Neural cell (in vitro differentiated cells): Measurements from ENCODE around the gene CRHBP. TPM values are rescaled to one million over a fixed set of nuclear protein-coding genes. Genes with fewer than 3 reads are reported as not detected.

ENCODE experiments used
- H2AFZ ChIP-seq: fragments of 200-600, 300-800 bp; sonication (generic), shearing (Covaris generic); 2 replicates; pipeline ENCODE4 v1.6.0; 2014; ENCODE audit warnings: low read depth, mild to moderate bottlenecking, antibody characterized with exemption, low read length, moderate library complexity
- H3F3A ChIP-seq: fragments of 200-600 bp; shearing (Covaris generic); 2 replicates; pipeline ENCODE4 v1.6.1; 2016; ENCODE audit warnings: mild to moderate bottlenecking, moderate library complexity, mixed read lengths, antibody characterized with exemption, low read length; ENCODE audit not compliant: insufficient read depth, poor library complexity, severe bottlenecking
- H3K27ac ChIP-seq: fragments of 200-600, 300-800 bp; sonication (generic), shearing (Covaris generic); 2 replicates; pipeline ENCODE4 v1.5.1; 2014; ENCODE audit warnings: mild to moderate bottlenecking, low read length, moderate library complexity
- H3K27me3 ChIP-seq: fragments of 300-800, 200-600 bp; sonication (generic), shearing (Covaris generic); 2 replicates; pipeline ENCODE4 v1.6.0; 2014; ENCODE audit warnings: mild to moderate bottlenecking, low read depth, low read length, moderate library complexity; ENCODE audit not compliant: insufficient read depth
- H3K36me3 ChIP-seq: fragments of 300-800, 200-600 bp; sonication (generic), shearing (Covaris generic); 2 replicates; pipeline ENCODE4 v1.5.1; 2014; ENCODE audit warnings: mild to moderate bottlenecking, antibody characterized with exemption, low read length, moderate library complexity; ENCODE audit not compliant: insufficient read depth
- H3K4me2 ChIP-seq: fragments of 300-800, 200-600 bp; sonication (generic), shearing (Covaris generic); 2 replicates; pipeline ENCODE4 v1.6.0; 2014; ENCODE audit warnings: mild to moderate bottlenecking, low read length
- H3K4me3 ChIP-seq: fragments of 300-800, 200-600 bp; sonication (generic), shearing (Covaris generic); 2 replicates; pipeline ENCODE4 v1.5.1; 2014; ENCODE audit warnings: mild to moderate bottlenecking, low read length, moderate library complexity
- H3K79me2 ChIP-seq: fragments of 200-600 bp; shearing (Covaris generic); replicated peaks from 2 replicates; pipeline ENCODE4 v1.6.0; 2014; ENCODE audit warnings: mild to moderate bottlenecking, low read length, moderate library complexity; ENCODE audit not compliant: insufficient read depth
- H3K9ac ChIP-seq: fragments of 300-800, 200-600 bp; sonication (generic), shearing (Covaris generic); 2 replicates; pipeline ENCODE4 v1.6.1; 2016; ENCODE audit warnings: mild to moderate bottlenecking, low read length, mixed read lengths
- H3K9me2 ChIP-seq: fragments of 200-600 bp; shearing (Covaris generic); 2 replicates; pipeline ENCODE4 v1.6.1; 2016; ENCODE audit warnings: mild to moderate bottlenecking, low read length, mixed read lengths; ENCODE audit not compliant: insufficient read depth
- H3K9me3 ChIP-seq: fragments of 200-600, 300-800 bp; sonication (generic), shearing (Covaris generic); 2 replicates; pipeline ENCODE4 v1.6.1; 2016; ENCODE audit warnings: mild to moderate bottlenecking, mixed run types, low read length, moderate library complexity, mixed read lengths
- H4K20me1 ChIP-seq: fragments of 200-600 bp; shearing (Covaris generic); 2 replicates; pipeline ENCODE4 v1.6.1; 2016; ENCODE audit warnings: mild to moderate bottlenecking, mixed run types; ENCODE audit not compliant: insufficient read depth
- CTCF ChIP-seq: fragments of 450-650 bp; IDR thresholded peaks from 2 replicates; pipeline ENCODE4 v1.5.1; 2014; ENCODE audit warnings: antibody characterized with exemption, mild to moderate bottlenecking, moderate library complexity; ENCODE audit not compliant: poor library complexity, severe bottlenecking
- EP300 ChIP-seq: fragments of 450-650 bp; conservative IDR thresholded peaks from 2 replicates; pipeline ENCODE4 v1.6.1; 2014; ENCODE audit warnings: antibody characterized with exemption, mild to moderate bottlenecking, moderate library complexity; ENCODE audit not compliant: poor library complexity, severe bottlenecking
- EZH2 ChIP-seq: fragments of 200-600, 300-800 bp; shearing (Covaris generic), sonication (generic); IDR thresholded peaks from 2 replicates; pipeline ENCODE4 v1.6.1; 2014; ENCODE audit warnings: antibody characterized with exemption, low read length, borderline replicate concordance, mild to moderate bottlenecking; ENCODE audit not compliant: insufficient read depth, poor library complexity, severe bottlenecking
- MXI1 ChIP-seq: fragments of 450-650 bp; conservative IDR thresholded peaks from 2 replicates; pipeline ENCODE4 v1.6.1; 2014; ENCODE audit warnings: antibody characterized with exemption, mild to moderate bottlenecking; ENCODE audit not compliant: poor library complexity, severe bottlenecking
- POLR2AphosphoS5 ChIP-seq: IDR thresholded peaks from 2 replicates; pipeline ENCODE4 v1.6.1; 2012
- RAD21 ChIP-seq: fragments of 450-650 bp; conservative IDR thresholded peaks from 2 replicates; pipeline ENCODE4 v1.6.1; 2014; ENCODE audit warnings: antibody characterized with exemption, mild to moderate bottlenecking, moderate library complexity
- REST ChIP-seq: IDR thresholded peaks from 2 replicates; pipeline ENCODE4 v1.6.1; 2012; ENCODE audit warnings: borderline replicate concordance
- SMC3 ChIP-seq: fragments of 450-650 bp; conservative IDR thresholded peaks from 2 replicates; pipeline ENCODE4 v1.6.1; 2014; ENCODE audit warnings: antibody characterized with exemption, mild to moderate bottlenecking, moderate library complexity; ENCODE audit not compliant: poor library complexity
- TAF1 ChIP-seq: IDR thresholded peaks from 2 replicates; pipeline ENCODE4 v1.6.1; 2012; ENCODE audit warnings: low read depth
- polyA plus RNA-seq: library from polyadenylated mRNA; depleted of rRNA; stranded (reverse); fragments of >200 nt; gene quantifications from 2 replicates; pipeline ENCODE4 v1.2.3, GENCODE V29; 2014

CRHBP gene
- polyA plus RNA-seq, 1 donor from 2014 or later: not detected

- no peaks in the 10 kb centered on the region for H3K9me3 ChIP-seq
- H3K9me2 ChIP-seq: no peaks in the 10 kb centered on the region
- H3K4me2 ChIP-seq: no peak overlapping the region
- H2AFZ ChIP-seq: no peak overlapping the region
- H3K36me3 ChIP-seq: no peaks in the 10 kb centered on the region
- no peaks in the 10 kb centered on the region for H3F3A ChIP-seq
- H4K20me1 ChIP-seq: no peaks in the 10 kb centered on the region
- H3K27me3 ChIP-seq: no peaks in the 10 kb centered on the region
- no peak overlapping the region for H3K27ac ChIP-seq
- H3K9ac ChIP-seq: no peak overlapping the region
- H3K4me3 ChIP-seq: no peak overlapping the region
- H3K79me2 ChIP-seq: no peaks in the 10 kb centered on the region
- TF ChIP-seq CTCF: no peak
- TF ChIP-seq EZH2: no peak
- TF ChIP-seq SMC3: no peak
- no peak for TF ChIP-seq TAF1
- no peak for TF ChIP-seq REST
- no peak for TF ChIP-seq EP300
- TF ChIP-seq POLR2AphosphoS5: no peak
- no peak for TF ChIP-seq RAD21
- no peak for TF ChIP-seq MXI1
Measured at GRCh38 chr5:77010243-77010642, 57.4 kb downstream of the CRHBP start.

- Histone ChIP-seq H2AFZ (no peak overlapping the region), H3K27ac (no peak overlapping the region), H3F3A (no peaks in the 10 kb centered on the region), H3K79me2 (no peaks in the 10 kb centered on the region), H4K20me1 (no peaks in the 10 kb centered on the region), H3K4me2 (no peak overlapping the region), H3K36me3 (no peaks in the 10 kb centered on the region), H3K9me2 (no peaks in the 10 kb centered on the region), H3K9me3 (no peaks in the 10 kb centered on the region), H3K4me3 (no peak overlapping the region), H3K9ac (no peak overlapping the region), H3K27me3 (no peaks in the 10 kb centered on the region)
- TF ChIP-seq CTCF (no peak), EZH2 (no peak), EP300 (no peak), REST (no peak), POLR2AphosphoS5 (no peak), RAD21 (no peak), MXI1 (no peak), TAF1 (no peak), SMC3 (no peak)
Measured at GRCh38 chr5:77011498-77011897, 58.7 kb downstream of the CRHBP start.
